GM19463 (cell line): ENCODE data around the gene NRM.
A peak's percentile ranks its signal among the peaks of the same experiment; 100 is the strongest.
"Not testable (repeated sequence)": the region's sequence is repeated elsewhere in the genome, so short reads cannot be mapped to it uniquely, and the experiment has no call there.

Experiments used
- ATAC-seq: cut with Tn5 transposase; IDR thresholded peaks from one replicate; pipeline ENCODE4 v1.9.1; 2021; ENCODE audit warnings: mild to moderate bottlenecking, moderate library complexity; ENCODE audit not compliant: unreplicated experiment

Gene NRM

DNA sequence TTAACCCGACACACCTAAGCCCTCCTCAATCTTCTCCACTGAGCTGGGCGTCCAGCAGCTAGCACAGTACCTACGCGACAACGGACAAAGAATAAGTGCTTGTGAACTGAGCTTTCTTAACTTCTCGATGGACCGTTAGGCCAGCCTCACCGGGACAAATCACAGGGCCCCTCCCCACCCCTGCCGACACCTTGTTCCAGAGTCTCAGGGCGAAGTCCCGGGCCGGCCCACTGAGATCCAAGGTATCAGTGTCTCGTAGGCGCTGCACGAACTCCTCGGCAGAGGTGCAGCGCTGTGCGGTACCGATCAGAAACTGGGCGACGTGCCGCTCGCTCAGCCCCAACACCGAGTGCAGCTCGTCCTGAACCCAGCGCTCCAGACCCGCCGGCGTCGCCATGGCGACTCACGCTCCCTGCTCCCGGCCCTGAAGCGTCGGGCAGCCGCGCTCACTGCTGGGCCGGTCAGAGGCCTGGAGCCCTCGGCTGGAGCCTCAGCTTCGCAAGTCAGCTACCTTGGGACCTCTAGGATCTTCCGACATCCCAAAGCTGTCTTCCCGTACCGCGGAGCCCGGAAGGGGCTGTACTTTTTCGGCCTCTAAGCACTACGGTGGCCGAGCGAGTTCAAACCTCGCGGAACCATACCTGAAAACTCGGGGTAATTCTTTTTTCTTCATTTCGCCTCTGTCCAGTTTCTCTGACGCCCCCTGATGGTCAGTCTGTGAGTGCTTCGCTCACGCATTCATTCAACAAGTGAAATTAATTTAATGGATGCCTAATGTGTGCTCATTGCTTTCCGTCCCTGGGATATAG, 18.1 kb downstream of the NRM start, which contains the start of gene DHX16:
Gene DHX16 (minus strand): TSS at position 562 of the 809 bp plus-strand sequence. CDS start 165 bp downstream, at position 397.
- ATAC-seq = no peak

DNA sequence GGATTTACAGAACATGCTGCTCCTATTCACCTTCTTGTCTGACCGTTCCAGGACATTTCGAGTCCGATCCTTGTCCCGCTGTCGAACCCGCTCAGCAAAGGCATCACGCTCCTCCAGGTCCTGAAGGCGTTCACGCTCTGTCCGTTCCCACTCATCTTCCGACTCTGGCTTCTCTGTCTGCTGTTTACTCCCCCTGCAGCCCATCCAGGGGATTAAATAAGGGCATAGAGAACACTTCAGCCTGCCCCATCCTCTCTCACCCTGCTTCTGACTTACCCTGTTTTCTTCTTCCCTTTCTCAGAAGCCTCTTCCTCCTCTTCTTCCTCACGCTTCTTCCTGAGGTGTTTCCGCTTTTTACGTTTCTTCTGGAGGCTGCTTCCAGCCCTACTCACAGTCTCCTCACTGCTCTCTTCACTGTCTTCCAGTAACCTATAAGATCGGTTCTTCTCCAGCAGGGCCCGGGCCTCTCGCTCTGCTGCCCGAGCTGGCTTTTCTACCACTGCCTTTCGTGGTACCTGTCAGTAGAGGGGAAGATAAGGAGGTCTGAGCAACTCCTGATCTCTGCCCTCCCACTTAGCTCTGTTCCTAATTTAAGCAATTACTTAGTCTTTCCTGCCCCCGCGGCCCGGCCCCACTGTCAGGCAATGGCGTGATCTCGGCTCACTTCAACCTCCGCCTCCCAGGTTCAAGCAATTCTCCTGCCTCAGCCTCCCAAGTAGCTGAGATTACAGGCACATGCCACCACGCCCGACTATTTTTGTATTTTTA, 19.8 kb downstream of the NRM start:
- no peak for ATAC-seq

DNA sequence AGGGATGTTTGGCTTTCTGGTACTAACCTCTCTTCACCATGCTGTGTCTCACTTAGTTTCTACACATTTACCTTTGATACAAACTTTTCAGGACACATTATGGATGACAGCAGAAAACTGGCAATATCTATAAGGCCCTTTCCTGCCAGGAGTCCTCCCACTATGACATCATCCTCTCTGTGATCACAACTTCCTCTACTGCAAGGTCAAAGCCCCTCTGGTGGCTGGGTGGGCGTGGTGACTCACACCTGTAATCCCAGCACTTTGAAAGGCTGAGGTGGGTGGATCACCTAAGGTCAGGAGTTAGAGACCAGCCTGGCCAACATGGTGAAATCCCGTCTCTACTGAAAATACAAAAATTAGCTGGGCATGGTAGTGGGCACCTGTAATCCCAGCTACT, 24.5 kb downstream of the NRM start:
- not testable (repeated sequence) for ATAC-seq

DNA sequence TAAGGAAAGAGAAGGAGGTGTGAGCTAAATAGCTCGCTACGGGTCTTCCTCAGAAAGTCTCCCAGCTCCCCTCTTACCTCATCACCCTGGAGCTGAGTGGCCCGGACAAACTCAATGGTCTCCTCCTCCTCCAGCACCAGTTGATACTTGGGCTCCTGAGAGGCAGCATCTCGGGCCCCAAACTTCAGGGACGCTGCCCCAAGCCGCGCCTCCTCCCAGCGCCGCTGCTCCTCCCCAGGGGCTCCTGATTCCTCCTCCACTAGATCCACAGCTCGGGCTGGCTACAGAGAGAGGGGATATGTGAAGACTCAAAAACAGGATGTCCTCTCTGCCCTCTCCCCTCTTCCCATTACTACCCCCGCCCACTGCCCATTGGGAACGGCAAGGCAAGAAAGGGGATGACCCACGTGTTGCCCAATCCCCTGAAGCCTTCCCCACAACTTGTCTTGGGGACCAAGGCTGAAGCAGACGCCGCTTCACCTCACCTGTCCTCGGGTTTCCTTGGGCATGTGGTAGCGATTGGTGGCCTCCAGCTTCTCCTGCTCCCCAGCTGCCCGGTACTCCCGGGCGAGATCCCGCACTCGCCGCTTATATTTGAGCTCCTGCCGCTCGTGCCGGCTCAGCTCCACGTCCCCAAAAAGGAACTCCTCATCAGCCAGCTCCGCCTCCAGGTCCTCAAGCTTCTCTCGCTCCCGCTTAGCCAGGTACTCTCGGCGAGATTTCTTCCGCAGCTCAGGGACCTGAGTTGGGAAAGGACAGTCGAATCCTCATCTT, 25.6 kb downstream of the NRM start:
- no peak for ATAC-seq

DNA sequence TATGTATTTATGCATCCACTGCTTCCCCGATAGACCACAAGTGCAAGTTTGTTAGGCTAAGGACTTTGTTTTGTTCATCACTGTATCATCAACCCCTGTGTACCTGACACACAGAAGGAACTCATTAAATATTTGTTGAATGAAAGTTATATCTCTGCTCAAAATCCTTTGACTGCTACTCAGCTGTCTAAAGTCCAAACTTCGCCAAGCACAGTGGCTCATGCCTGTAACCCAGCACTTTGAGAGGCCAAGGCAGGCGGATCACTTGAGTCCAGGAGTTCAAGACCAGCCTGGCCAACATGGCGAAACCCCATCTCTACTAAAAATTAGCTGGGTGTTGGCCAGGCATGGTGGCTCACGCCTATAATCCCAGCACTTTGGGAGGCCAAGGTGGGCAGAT, 32.9 kb downstream of the NRM start:
- not testable (repeated sequence) for ATAC-seq

DNA sequence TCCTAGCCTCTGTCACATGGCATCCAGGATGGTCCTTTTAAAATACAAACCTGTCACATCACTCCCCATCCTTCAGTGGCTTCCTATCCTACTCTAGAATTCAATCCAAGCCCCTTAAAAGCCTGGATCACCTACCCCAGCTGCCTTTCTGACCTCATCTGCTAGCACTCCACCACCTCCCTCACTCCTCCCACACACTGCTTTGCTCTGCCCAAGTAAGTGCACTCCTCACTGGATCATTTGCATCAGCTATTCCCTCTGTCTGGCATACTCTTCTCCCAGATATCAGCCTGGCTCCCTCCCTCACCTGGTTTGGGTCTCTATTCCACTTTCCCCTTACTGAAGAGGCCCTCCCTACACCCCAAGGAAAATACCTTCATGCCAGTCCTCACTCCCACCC, 33.3 kb downstream of the NRM start:
- no peak for ATAC-seq

DNA sequence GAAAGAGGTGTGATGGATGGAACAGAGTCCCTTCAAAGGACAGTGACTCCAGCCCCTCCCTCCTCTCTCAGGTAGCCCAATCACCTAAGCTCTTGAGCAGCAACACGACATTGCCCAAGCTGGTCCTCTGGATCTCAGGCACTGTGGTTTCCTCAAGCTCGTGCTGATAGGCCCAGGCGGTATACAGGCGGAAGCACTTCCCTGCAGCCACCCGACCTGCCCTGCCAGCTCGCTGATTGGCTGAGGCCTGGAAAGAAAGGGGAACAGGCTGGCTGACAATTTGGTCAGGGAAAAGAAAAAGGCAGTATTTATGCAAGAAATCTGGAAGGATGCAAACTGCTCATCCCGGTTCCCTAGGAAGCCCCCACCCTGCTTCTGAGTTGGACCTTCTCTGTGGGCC, 34.3 kb downstream of the NRM start:
- no peak for ATAC-seq

DNA sequence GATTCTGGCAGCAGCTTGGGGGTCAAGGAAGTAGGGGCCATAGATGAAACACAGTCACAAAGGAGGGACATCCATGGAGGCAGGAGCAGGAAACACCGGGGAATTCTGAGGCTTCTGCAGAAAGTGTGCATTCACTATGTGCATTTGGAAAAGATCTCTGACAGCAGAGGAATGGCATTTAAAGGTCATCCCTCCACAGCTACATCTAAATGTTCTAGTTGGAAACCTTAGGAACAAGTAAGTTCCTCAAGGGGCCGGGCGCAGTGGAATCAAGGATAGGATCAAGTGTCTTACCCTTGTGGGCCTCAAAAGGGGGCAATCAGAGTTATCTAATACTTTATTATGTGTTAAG, 35.1 kb downstream of the NRM start:
- ATAC-seq = no peak

DNA sequence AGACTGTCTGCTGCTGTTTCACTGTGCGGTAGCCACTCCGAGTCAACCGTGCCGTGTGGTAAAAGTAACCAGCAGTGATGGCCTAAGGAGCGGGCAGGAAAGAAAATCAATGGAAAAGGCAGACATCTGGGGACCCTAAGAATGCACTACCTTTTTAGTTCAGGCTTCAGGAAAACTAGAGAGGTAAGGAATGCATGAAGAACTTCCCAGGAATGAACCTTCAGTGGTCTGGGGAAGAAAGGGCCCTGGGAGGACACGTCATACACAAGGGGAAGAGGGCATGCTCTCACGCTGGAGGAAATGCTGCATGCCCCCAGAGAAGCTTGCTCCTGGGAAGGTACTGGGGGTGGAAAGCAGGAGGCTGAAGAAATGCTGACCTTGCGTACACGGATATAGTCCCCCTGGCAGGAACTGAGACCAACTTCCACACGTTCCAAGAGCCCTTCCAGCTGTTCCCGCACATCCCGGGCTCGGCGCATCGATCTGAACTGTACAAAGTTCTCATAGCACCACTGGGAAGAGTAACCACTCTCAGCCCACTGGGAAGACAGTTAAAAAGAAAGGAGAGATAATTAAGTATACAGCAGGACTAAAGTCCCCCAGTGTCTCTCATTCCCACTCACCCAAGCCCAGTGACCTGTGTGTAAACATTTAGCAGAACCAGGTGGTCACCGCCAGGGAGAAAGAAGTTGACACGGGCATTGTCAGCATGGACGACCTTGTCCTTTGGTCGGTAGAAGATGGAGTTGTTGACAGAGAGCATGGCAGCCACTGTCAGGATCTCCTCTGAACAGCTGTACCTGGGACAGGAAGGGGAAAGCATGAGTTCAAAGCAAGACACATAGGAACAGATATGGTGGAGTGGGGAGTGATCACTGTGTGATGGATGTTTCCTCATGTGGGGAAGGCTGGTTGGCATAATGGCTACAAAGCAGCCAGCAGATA, 35.7 kb downstream of the NRM start:
- ATAC-seq = no peak

DNA sequence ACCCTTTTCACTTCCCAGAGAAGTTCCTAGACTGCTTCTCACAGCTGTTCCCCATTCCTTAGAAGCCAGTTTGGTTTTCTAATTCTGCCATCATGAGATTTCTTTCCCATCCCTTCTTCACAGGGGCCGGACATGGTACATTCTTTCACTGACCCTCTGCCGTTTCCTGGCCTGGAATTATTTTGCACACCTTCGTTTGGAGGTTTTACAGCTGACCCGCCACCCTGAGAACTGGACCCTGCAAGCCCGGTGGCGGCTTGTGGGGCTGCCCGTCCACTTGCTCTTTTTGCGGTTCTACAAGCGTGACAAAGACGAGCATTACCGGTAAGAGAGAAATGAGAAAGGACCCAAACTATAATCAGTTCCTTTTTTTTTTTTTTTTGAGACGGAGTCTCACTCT, 39.6 kb downstream of the NRM start:
- ATAC-seq = no peak

DNA sequence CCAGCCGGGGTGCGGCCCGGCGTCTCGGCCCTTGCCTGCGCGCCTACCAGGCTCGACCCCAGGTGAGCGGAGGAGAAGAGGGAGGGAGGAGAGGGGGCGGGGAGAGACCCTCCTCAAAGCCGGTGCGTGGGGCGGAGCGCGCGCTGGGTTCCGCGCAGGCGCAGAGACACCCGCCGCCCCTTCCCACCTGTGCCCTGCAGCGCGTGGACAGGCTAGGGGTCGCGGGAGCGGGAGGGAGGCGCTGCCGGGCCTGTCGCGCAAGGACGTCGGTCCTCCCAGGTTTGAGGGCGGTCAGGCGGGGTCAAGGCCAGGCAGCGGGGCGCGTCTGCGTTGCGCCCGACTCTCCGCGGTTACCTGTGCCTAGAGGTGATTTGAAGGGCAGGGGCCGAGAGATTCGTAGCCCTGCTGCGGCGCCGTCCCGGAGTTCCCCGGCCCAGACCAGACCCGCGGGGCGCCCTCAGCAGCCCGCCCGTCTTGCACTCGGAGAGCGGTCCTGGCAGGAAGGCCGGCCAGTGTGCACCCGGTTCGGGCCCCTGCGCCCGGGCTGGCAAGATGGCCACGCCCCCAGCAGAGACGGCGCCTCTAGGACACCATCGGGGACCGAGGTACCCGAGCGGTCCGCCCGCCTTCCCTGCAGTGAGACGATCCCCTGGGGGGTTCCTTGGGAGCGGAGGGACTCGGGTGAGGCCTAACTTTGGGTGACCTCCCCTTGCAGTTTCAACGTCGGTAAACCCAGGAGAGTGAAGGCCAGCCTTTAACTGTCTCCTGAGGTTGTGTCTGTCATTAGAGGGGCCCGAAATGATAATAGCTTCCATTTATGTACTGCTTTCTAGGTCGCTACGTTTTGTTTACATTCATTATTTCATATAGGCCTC, 43.3 kb downstream of the NRM start:
- ATAC-seq = peak; percentile 69

DNA sequence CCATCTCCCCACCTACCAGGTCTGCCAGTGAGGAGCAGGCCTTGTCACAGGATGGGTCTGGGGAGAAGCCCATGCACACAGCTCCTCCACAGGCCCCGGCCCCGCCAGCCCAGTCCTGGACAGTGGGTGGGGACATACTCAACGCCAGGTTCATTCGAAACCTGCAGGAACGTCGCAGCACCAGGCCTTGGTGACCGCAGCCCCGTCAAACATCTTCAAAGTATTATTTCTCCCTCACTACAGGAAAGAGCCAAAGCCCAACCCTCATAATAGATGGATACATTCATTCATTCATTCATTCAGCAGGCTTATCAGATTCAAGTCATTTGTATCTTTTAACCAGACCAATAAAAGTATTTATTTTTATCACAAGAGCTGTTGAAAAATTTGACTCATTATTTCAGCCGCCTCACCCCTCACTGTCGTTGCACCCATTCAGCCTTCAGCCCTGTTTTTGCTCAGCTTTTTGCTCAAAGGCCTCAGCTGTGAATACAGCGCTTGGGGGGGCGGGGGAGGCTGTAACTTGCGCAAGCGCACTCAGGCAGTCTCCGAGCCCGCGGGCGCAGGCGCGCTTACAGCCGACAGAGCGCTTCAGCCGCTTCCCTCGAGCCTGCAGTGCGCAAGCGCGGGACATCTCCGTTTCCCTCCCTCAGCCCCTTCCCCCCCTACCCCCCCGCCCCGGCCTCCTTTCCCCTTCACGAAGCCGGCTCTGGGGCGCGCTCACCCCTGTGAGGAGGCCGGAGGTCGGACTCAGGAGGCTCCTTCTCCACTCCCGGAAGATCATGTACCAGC, 44.1 kb downstream of the NRM start, which contains the start of gene C6orf136:
Gene C6orf136 (plus strand): TSS at position 684 of the 792 bp plus-strand sequence. CDS start 99 bp downstream, at position 783.
- peak; percentile 47 for ATAC-seq

DNA sequence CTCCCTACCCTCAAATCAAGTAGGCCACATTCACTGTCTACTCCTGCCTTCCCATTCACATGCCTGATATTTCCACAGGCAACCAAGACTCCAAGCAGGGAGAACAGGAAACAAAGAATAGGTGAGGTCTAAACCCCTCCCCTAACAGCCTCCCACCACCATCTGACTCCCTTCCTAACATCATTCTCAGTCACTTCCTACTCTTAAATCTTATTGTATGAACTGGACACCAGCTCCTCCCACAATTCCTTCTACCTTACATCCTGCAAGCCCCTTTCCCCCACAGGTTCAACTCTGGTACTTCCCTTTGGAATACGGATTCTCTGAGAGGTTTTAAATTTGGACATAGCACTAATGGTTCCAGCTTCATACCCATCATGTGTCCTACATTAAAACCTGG, 44.8 kb downstream of the NRM start:
- ATAC-seq = no peak

DNA sequence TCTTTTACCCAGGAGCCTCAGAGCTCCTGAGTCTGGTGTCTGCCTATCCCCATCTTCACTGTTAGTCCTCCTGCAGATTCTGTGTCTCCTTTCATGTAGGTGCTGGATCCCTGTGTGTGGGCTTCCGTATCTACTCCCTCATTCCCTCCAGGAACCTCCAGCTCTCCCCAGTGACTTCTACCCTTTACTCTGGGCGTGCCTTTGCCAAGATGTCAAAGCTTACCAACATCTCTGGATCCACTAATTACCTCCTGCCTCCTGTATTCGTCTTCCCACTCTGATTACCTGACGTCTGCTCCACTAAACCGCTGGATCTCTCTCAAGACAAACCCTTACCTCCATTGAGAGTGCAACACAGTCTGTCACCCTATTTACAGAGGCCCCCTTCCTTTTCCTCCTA, 46.0 kb downstream of the NRM start:
- ATAC-seq = no peak

DNA sequence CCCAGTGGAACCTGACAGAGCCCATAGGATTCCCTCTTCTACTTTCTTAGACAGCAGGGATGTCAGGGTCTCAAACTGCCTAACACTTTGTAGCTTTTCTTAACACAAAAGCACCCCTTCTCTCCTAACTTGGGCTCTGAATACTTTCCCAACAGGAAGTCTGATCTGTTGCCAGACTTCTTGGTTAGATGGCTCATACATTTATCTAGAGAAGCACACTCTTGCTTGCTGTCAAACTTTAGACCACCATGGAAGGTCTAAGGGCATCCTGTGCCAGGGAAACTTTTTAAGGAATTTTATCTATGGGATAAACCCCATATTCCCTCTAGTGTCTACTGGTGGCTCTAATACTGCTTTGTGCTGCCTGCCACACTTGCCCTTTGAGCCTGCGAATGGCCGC, 47.1 kb downstream of the NRM start:
- ATAC-seq = no peak

DNA sequence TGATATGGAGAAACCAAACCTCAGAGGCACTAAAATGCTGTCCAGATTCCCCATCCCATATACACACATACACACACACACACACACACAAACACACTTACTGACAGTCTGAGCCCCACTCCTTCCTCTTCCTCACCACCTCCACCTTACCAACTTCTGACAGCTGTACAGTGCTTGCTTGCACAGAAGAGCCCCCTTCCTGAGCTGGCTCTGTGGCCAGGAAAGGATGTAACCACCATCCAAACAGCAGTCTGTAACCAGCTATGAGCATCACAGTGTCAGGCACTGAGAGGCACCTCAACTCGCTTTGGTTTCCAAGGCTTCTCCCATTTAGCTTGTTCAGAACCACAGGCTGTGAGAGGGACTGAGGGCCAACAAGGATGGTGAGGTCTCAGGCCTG, 49.7 kb downstream of the NRM start:
- no peak for ATAC-seq

DNA sequence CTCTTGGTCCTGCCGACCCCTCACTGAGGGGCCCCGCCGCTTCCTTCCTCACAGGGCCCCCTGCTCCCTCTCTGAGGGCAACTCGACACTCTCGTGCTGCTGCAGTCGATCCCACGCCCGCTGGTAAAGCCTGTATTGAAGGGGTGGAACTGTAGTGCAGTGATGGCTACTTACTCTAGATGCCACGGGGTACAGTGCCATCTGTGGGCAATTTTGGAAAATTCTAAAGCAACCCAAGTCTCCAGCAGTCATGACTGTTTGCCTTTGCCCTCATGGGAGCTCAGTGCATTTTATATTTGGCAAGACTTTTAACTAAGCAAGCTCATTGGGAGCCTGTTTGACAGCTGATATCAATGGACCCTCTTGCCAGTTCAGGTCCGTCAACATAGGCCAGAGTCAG, 50.3 kb downstream of the NRM start:
- no peak for ATAC-seq
